HG03025 (cell line): ENCODE results near the gene GPRASP3.

Experiments used
- ATAC-seq: cut with Tn5 transposase; IDR thresholded peaks from one replicate; pipeline ENCODE4 v1.9.1; 2021; ENCODE audit warnings: mild to moderate bottlenecking, moderate library complexity; ENCODE audit not compliant: unreplicated experiment, low FRiP score

The GPRASP3 gene

DNA sequence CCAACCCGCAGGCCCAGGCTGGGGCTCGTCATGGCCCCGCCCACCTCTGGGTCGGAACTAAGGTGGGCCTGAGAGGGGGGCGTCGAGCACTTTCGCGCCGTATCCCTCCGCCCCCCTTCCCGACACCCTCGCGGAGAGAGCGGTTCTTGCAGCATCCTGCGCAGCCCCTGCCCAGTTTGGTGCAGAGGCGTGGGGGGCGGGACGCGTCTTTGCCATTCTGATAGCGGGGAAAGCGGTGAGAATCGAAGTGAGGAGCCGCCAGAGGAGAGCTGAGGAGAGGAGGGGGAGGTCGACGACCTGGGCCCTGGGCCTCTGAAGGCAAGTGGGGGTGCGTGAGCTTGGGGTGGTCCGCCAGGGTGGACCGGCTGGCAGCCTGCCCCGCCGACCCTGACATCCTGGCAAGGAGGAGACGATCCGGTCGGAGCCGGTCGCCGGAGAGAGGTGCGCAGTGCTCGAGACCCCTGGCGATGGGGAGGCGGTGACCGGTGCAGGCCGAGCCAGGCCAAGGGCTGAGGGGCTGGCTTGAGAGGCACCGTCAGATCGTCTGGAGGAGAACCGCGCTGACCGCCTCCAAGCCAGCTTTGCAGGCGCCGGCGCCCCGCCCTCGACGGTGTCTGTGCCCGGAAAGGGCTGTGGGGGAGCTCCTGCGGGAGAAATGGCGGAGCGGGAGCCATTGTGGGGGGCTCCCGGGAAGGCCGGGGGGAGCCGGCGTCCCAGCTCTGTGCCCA, 25.5 kb downstream of the GPRASP3 start:
- ATAC-seq = no peak

DNA sequence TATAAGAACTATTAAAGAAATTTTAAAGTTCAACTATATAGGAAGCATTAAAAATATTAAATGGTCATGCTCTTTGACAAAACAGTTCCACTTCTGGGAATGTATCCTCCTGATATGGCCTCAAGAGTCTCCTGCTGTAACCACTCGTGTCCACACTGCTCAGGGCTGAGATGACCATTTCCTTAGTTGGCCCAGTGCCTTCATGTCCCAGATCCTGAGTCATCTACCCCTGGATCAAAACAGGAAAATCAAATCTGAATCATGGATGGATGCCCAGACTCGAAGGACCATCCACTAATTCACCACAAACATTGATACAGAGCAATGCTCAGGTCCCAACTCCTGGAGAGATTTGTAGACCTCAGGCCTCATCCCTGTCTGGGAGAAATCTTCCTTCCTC, 44.7 kb downstream of the GPRASP3 start:
- ATAC-seq = no peak

DNA sequence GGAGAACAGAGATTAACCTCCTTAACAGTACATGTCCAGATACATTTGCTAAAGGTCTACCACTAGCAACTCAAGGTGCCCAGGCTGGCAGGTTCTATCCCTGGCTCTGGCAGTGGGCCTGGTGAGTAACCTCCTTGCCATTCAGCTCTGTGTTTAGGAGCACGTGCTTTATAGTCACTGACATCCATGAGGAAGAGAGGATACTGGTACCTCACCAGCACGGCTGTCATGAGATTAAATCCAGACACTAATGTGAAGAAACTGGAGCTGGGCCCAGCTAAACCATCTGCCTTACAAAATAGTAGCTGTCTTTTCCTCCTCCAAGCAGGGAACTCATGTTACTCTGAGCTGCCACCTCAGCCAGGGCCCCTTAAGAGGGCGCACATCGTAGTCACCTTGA, 45.3 kb downstream of the GPRASP3 start:
- no peak for ATAC-seq

DNA sequence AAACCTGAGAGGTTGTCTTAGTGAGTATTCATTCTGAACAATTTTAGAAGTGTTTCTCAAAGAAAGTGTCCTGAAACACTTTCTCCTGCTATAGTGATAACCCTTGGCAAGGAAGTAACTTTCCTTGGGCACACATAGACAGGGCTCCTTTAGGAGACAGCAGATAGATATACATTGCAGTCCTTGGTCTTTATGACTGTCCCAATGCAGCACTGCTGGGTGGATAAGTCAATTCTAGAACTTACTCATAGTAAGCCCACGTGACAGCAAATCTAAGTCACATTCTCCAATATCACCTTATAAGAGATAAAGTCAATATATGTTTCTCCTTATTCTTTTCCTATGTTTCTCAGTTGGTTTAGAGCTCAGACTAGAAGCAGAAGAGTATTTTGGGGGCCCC, 46.7 kb downstream of the GPRASP3 start:
- ATAC-seq = no peak

DNA sequence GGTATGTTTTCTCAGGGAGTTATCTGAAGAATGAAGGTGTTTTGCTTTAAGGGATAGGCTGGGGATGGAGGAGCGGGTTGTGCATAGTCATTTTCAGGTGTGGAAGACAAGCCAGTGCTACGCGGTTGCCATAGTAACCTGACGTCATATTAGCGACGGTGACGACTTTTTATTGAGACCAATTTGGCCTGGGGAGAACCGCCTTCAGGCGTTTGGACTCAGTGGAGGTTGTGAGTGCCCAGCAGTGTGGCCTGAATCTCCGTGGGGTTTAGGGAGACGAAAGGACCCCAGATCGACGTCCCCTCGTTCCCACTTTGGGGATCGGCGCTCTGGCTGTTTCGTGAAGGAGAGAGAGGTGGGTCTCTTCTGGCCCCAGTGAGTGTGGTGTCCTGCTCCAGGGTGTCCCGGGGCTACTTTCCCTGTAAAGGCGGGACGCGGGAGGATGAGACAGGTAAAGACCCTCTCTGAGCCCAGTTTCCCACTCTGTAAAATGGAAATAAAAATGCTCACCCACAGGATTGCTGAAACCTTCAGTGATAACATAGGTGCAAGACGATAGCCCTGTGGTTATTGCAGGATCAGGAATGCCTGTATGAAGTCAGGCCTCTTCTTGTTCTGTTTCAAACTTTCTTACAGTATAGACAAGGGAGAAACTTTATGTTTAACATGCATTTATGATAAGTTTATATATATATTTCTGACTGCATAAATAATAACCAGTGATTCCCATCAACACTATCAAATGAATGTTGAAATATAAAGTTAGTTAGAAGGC, 48.6 kb downstream of the GPRASP3 start:
- ATAC-seq = peak; percentile 88
